Esophagus squamous epithelium (tissue), 5 donors: Measurements from ENCODE around the gene SAMD14. TPM values are rescaled to one million over a fixed set of nuclear protein-coding genes. Genes with fewer than 3 reads are reported as not detected.

ENCODE experiments used
- DNase-seq: peaks from one replicate; lab custom pipeline; 2025; lab: John Stamatoyannopoulos, UW
- H3K27ac ChIP-seq, 4 donors: fragments of 200-600 bp; sonication (generic); one replicate each; pipeline ENCODE4 v1.5.1; 2016 to 2019; ENCODE audit warnings: mild to moderate bottlenecking in 1 of 4
- H3K27me3 ChIP-seq, 4 donors: fragments of 200-600 bp; sonication (generic); 1 replicate in 3 of 4; 2 replicates in 1 of 4; pipeline versions ENCODE4 v1.5.1 to v1.6.0; 2017 to 2021; ENCODE audit warnings: antibody characterized with exemption in 1 of 4
- H3K36me3 ChIP-seq, 3 donors: fragments of 200-600 bp; sonication (generic); one replicate each; pipeline ENCODE4 v1.5.1; 2016 to 2019
- H3K4me1 ChIP-seq, 3 donors: fragments of 200-600 bp; sonication (generic); one replicate each; pipeline ENCODE4 v1.5.1; 2017 to 2019
- H3K4me3 ChIP-seq, 4 donors: fragments of 200-600 bp; sonication (generic); 1 replicate in 3 of 4; 2 replicates in 1 of 4; pipeline ENCODE4 v1.5.1; 2016 to 2019; ENCODE audit warnings: mild to moderate bottlenecking in 2 of 4, moderate library complexity in 1 of 4
- H3K9me3 ChIP-seq, 3 donors: fragments of 200-600 bp; sonication (generic); one replicate each; pipeline ENCODE4 v1.5.1; 2016 to 2019
- POLR2A ChIP-seq, 4 donors: fragments of 450-650 bp; IDR thresholded peaks; one replicate each; pipeline ENCODE4 v1.6.1; 2017; ENCODE audit warnings: antibody characterized with exemption in 4 of 4, mild to moderate bottlenecking in 4 of 4, moderate library complexity in 3 of 4
- WGBS, 2 donors: methylation state at CpG; one replicate each; pipeline ENCODE4 v1.1.5; 2018; 5-methylcytosine and 5-hydroxymethylcytosine counted together
- intact Hi-C: fragments of 100-400 bp; cut with DNase I; formaldehyde crosslinking; loops from one replicate; pipeline ENCODE4 v1.15.0; 2022
- total RNA-seq, 4 donors: library from RNA; depleted of rRNA; stranded (reverse); fragments of >200 nt; gene quantifications; one replicate each; pipeline ENCODE4 v1.1.0, GENCODE V29; 2016
- TF ChIP-seq, protein P1 (sequence below), 6 experiments: fragments of 450-650 bp in 4 of 6; fragments of 200-600 bp in 2 of 6; sonication (generic) in 2 of 6; IDR thresholded peaks; one replicate each; pipeline ENCODE4 v1.5.1; 2016 to 2019; ENCODE audit warnings: antibody characterized with exemption in 6 of 6, mild to moderate bottlenecking in 4 of 6, moderate library complexity in 4 of 6
- donor health status: DM: yes; HTN: yes; CAD: no.

The SAMD14 gene
- total RNA-seq, 4 donors from 2014 or later, result 0.57 TPM; not detected in 3

DNA sequence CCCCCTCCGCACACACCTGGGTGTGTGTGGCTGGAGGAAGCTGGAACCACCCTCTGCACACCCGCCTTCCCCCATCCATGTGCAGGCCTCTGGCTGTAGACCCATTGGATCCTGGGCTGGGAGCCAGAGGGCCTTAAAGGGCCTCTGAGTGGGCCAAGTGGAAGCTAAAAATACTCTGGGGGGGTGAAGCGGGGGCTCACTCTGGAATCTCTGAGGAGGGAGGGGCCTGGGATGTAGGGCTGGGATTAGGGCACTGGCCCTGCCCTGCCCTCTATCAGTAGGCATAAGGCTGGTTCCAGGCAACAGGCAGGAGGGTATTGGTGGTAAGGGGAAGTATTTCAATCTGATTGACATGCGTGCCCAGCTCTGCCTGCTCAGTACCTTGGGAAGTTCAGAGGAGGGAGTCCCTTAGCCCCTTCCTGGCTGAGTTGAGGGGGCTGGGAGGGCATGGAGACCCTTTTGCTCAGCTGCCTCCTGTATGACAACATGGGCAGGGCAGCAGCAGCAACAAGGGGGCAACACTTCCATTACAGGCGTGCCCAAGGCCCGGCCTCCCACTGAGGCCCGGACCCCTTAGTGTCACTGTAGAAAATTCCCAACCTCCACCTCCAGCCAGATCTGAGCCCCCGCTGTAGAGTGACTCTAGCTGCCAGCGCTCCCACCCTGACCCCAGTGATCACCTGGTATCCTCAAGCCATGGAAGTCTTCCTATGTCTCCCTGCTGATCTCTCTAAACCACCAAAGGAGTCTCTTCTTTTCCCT lies 68.8 kb downstream of the SAMD14 start:
- peaks cover 75 to 96% (median 96%) of the 10 kb centered on the region in 3 donors for H3K4me1 ChIP-seq
- no peaks in the 10 kb centered on the region for H3K36me3 ChIP-seq
- 48 to 49% methylated on average over 5 to 9 of the region's 9 CpGs for WGBS, 2 donors
- no peaks in the 10 kb centered on the region for H3K9me3 ChIP-seq
- TF ChIP-seq POLR2A (IDR thresholded peaks at IDR 0.05), result no peak
- TF ChIP-seq, protein P1, sequence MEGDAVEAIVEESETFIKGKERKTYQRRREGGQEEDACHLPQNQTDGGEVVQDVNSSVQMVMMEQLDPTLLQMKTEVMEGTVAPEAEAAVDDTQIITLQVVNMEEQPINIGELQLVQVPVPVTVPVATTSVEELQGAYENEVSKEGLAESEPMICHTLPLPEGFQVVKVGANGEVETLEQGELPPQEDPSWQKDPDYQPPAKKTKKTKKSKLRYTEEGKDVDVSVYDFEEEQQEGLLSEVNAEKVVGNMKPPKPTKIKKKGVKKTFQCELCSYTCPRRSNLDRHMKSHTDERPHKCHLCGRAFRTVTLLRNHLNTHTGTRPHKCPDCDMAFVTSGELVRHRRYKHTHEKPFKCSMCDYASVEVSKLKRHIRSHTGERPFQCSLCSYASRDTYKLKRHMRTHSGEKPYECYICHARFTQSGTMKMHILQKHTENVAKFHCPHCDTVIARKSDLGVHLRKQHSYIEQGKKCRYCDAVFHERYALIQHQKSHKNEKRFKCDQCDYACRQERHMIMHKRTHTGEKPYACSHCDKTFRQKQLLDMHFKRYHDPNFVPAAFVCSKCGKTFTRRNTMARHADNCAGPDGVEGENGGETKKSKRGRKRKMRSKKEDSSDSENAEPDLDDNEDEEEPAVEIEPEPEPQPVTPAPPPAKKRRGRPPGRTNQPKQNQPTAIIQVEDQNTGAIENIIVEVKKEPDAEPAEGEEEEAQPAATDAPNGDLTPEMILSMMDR (IDR thresholded peaks at IDR 0.05), result no peak
- peak overlapping the region in 2 of 4 donors; percentile 31 to 79 for H3K4me3 ChIP-seq
- peak overlapping the region; percentile 89 to 95 (median 92) for H3K27ac ChIP-seq
- intact Hi-C loops, result no loop called here
- no peaks in the 10 kb centered on the region for H3K27me3 ChIP-seq
- DNase-seq, result no peak

Other genes with a start within 250 kb of the SAMD14 start
- under 1 TPM in 2 of 4 donors, not detected in 2; 0.13 to 0.67 TPM for gene DLX4, start 161.0 kb downstream of the SAMD14 start, total RNA-seq
- 1 to 10 TPM in 3 of 4 donors, under 1 TPM in 1; 0.76 to 2.0 (median 1.4) TPM for gene DLX3, start 134.9 kb downstream of the SAMD14 start, total RNA-seq
- gene ITGA3, start 74.0 kb downstream of the SAMD14 start, total RNA-seq, result 10 to 100 TPM; 44.4 to 86.3 (median 77.0) TPM
- 10 to 100 TPM in 3 of 4 donors, 1 to 10 TPM in 1; 5.2 to 20.2 (median 12.8) TPM for gene PDK2, start 34.8 kb downstream of the SAMD14 start, total RNA-seq
- gene PPP1R9B, start 20.5 kb upstream of the SAMD14 start, total RNA-seq, result 10 to 100 TPM; 24.9 to 35.9 (median 28.2) TPM
- gene SGCA, start 35.8 kb upstream of the SAMD14 start, total RNA-seq, result 10 to 100 TPM in 1 of 4 donors, 1 to 10 TPM in 3; 1.9 to 15.1 (median 6.9) TPM
- 10 to 100 TPM; 12.4 to 20.8 (median 19.7) TPM for gene COL1A1, start 71.5 kb upstream of the SAMD14 start, total RNA-seq
- gene TMEM92, start 144.3 kb upstream of the SAMD14 start, total RNA-seq, result under 1 TPM in 2 of 4 donors, not detected in 2; 0.12 to 0.76 TPM
- 10 to 100 TPM; 10.0 to 17.5 (median 13.5) TPM for gene XYLT2, start 216.0 kb upstream of the SAMD14 start, total RNA-seq
- 10 to 100 TPM; 58.0 to 77.7 (median 74.5) TPM for gene MRPL27, start 243.0 kb upstream of the SAMD14 start, total RNA-seq
- gene EME1, start 243.1 kb upstream of the SAMD14 start, total RNA-seq, result 1 to 10 TPM in 2 of 4 donors, under 1 TPM in 2; 0.57 to 2.7 (median 1.1) TPM